LNCaP clone FGC (cell line): ENCODE results near the gene TMBIM1.

Source experiments
- DNase-seq: peaks from one replicate; pipeline ENCODE4 v3.0.0-alpha.2; 2011; ENCODE audit warnings: low read depth
- H3K4me3 ChIP-seq: 2 replicates; pipeline ENCODE4 v1.5.1; 2011; ENCODE audit warnings: mild to moderate bottlenecking, low read depth, low read length, control low read depth
- CTCF ChIP-seq: IDR thresholded peaks from 2 replicates; pipeline ENCODE4 v1.5.1; 2012; ENCODE audit warnings: mild to moderate bottlenecking; ENCODE audit not compliant: control insufficient read depth, insufficient read depth; ENCODE audit errors: extremely low read depth

Gene TMBIM1

GRCh38 chr2:218292048-218293014 is at the start of gene TMBIM1:
Gene TMBIM1 (minus strand): TSS chr2:218292503. CDS start chr2:218282141, 10,362 bp downstream.
- peak; percentile 56 for TF ChIP-seq CTCF
- peak within 1 kb of the TSS; percentile 81 for H3K4me3 ChIP-seq
- no peak for DNase-seq

- no peak overlapping the region for H3K4me3 ChIP-seq
- no peak for DNase-seq
- no peak for TF ChIP-seq CTCF
Observed at GRCh38 chr2:218341381-218341780, 49.1 kb upstream of the TMBIM1 start.

GRCh38 chr2:218340656-218341055 is 48.4 kb upstream of the TMBIM1 start:
- no peak for TF ChIP-seq CTCF
- no peak overlapping the region for H3K4me3 ChIP-seq
- no peak for DNase-seq

- DNase-seq: no peak
- TF ChIP-seq CTCF: no peak
- H3K4me3 ChIP-seq: no peak overlapping the region
Observed at GRCh38 chr2:218334531-218334930, 42.2 kb upstream of the TMBIM1 start.

- DNase-seq: no peak
- no peak overlapping the region for H3K4me3 ChIP-seq
- no peak for TF ChIP-seq CTCF
Observed at GRCh38 chr2:218332920-218333645, 40.8 kb upstream of the TMBIM1 start.

GRCh38 chr2:218332288-218332687 is 40.0 kb upstream of the TMBIM1 start:
- no peak for TF ChIP-seq CTCF
- DNase-seq: no peak
- H3K4me3 ChIP-seq: no peak overlapping the region
